T-helper 2 cell treated with Interferon-gamma antibody and Interleukin-4, amounts not matched to agents 5 μg/mL and 100 μg/mL, for 36 hours (primary cell): ENCODE results near the gene RTEL1.
"Not testable (repeated sequence)": the region's sequence is repeated elsewhere in the genome, so short reads cannot be mapped to it uniquely, and the experiment has no call there.

Experiments
- DNase-seq: peaks from one replicate; pipeline ENCODE4 v3.0.0; 2021; ENCODE audit warnings: low spot score
- H3K27ac Mint-ChIP-seq: one replicate; pipeline ENCODE4 v1.8.0; 2021; ENCODE audit warnings: mild to moderate bottlenecking, mixed read lengths
- H3K27me3 Mint-ChIP-seq: one replicate; pipeline ENCODE4 v1.8.0; 2021; ENCODE audit warnings: low read depth, mixed read lengths
- H3K36me3 Mint-ChIP-seq: one replicate; pipeline ENCODE4 v1.8.0; 2021; ENCODE audit warnings: low read depth, mixed read lengths
- H3K4me1 Mint-ChIP-seq: one replicate; pipeline ENCODE4 v1.8.0; 2021; ENCODE audit warnings: low read depth, mixed read lengths
- H3K4me3 Mint-ChIP-seq: one replicate; pipeline ENCODE4 v1.8.0; 2022; ENCODE audit warnings: mild to moderate bottlenecking, moderate library complexity, mixed read lengths
- H3K9me3 Mint-ChIP-seq: one replicate; pipeline ENCODE4 v1.8.0; 2021; ENCODE audit warnings: mixed read lengths

The RTEL1 gene

DNA sequence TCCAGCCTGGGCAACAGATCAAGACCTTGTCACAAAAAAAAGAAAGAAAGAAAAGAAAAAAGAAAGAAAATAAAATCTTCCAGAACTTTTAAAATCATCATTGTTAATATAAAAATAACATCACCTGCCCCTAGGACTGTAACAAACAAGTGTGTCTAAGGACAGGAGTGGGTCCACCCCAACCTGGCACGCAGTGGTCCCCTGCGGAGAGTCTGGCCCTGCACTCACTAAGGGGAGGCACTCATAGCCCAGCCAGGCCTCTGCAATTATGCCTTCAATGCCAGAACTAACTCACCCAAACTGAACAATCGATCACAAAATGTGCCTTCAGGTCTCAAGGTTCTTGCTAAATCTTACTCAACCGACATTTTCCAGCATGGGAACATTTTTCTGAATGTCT lies 36.0 kb upstream of the RTEL1 start:
- no peaks in the 10 kb centered on the region for H3K9me3 Mint-ChIP-seq
- no peak overlapping the region for H3K27ac Mint-ChIP-seq
- peaks cover 9% of the 10 kb centered on the region for H3K4me1 Mint-ChIP-seq
- no peak for DNase-seq
- H3K27me3 Mint-ChIP-seq: no peaks in the 10 kb centered on the region
- no peak overlapping the region for H3K4me3 Mint-ChIP-seq
- peaks cover 16% of the 10 kb centered on the region for H3K36me3 Mint-ChIP-seq

DNA sequence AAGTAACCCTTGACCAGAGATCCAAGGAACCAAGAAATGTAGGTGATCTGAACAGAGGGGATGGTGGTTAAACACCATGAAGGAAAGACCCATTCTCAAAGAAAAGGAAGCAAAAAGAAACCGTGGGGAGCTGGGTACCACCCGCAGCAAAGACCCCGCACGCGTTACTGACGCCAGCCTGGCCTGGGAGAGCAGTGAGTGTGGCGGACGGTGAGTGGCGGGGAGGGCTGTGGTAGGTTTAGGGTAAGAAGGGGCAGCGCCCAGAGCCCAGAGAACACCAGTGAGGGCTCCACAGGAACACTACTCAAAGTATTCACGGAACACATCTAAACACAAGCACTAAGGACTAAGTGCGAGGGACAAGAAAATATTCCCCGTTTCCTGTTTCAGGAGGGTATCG lies 35.4 kb upstream of the RTEL1 start:
- Mint-ChIP-seq H3K27ac (no peak overlapping the region), H3K9me3 (no peaks in the 10 kb centered on the region), H3K27me3 (no peaks in the 10 kb centered on the region), H3K4me1 (peaks cover 9% of the 10 kb centered on the region), H3K36me3 (peaks cover 13% of the 10 kb centered on the region), H3K4me3 (no peak overlapping the region)
- no peak for DNase-seq

DNA sequence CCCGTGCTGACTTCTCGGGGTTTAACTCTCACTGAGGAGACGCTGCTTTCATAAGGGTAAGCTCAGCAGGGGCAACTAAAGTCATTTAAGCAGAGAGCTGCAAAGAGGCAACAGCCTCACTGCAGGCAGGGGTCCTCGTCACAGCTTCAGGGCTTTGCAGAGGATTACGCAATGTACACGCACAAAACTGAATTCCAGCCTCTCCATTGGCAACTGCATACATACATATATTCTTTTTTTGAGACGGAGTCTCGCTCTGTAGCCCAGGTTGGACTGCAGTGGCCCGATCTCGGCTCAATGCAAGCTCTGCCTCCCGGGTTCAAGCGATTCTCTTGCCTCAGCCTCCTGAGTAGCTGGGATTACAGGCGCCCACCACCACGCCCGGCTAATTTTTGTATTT lies 33.6 kb upstream of the RTEL1 start:
- Mint-ChIP-seq H3K4me1 (peaks cover 18% of the 10 kb centered on the region), H3K27me3 (no peaks in the 10 kb centered on the region), H3K36me3 (peaks cover 12% of the 10 kb centered on the region), H3K27ac (no peak overlapping the region), H3K4me3 (no peak overlapping the region), H3K9me3 (no peaks in the 10 kb centered on the region)
- DNase-seq: no peak

DNA sequence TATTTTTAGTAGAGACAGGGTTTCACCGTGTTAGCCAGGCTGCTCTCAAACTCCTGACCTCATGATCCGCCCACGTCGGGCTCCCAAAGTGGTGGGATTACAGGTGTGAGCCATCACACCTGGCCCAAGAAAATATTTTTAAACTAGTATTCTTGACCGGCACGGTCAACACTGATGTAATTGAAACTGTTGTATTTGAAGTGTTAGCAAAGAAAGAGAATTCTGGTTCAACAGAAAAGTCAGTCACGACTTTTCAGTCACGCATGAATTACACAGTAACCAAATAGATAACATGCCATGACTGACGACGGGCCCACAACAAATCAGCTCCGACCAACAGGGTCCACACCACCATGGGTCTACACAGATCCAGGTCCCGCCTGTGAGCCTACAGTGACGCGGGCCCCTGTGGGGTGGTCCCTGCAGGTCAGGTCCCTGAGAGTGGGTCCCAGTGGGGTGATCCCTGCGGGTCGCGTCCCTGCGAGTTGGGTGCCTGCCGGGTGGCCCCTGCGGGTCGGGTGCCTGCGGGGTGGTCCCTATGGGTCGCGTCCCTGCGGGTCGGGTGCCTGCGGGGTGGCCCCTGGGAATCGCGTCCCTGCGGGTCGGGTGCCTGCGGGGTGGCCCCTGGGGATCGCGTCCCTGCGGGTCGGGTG lies 32.2 kb upstream of the RTEL1 start:
- DNase-seq: no peak
- peaks cover 18% of the 10 kb centered on the region for H3K4me1 Mint-ChIP-seq

DNA sequence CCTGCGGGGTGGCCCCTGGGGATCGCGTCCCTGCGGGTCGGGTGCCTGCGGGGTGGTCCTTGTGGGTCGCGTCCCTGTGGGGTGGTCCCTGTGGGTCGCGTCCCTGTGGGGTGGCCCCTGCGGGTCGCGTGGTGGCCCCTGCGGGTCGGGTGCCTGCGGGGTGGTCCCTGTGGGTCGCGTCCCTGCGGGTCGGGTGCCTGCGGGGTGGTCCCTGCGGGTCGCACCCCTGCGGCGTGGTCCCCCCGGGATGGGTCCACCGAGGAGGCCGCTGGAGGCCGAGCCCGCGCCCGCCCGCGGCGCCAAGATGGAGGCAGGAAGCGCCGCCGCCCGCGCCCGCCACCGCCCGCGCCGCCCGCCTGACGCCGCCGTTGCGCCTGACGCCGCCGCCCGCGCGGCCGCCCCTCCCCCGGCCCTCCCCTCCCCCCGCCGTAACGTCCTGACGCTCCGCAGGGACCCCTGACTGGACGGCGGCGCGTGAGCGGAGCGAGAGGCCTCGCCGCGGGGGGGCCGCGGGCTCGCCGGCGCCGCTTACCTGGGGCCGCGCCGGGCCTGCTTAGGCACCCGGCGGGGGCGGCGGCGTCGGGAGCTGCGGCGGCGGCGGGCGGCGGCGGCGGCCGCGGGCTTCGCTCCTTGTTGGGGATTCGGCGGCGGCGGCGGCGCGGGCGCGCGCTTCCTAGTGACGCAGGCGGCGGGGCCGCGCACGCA lies 31.5 kb upstream of the RTEL1 start, which contains the start of gene GMEB2:
TSS of gene GMEB2 (minus strand) at position 678 of the 705 bp plus-strand sequence. CDS start 7,704 bp downstream, outside the sequence.
- Mint-ChIP-seq H3K4me3 (peak within 1 kb of the TSS; percentile 98), H3K9me3 (no peaks in the 10 kb centered on the region), H3K4me1 (peaks cover 18% of the 10 kb centered on the region), H3K27me3 (no peaks in the 10 kb centered on the region), H3K27ac (peak within 1 kb of the TSS; percentile 97), H3K36me3 (peaks cover 18% of the 10 kb centered on the region)
- peak; percentile 75 for DNase-seq

More for the DNA sequence above, 32.2 kb upstream of the RTEL1 start:
- H3K36me3 Mint-ChIP-seq: peaks cover 18% of the 10 kb centered on the region
- H3K27ac Mint-ChIP-seq: peak overlapping the region; percentile 83
- H3K27me3 Mint-ChIP-seq: no peaks in the 10 kb centered on the region
- no peaks in the 10 kb centered on the region for H3K9me3 Mint-ChIP-seq
- H3K4me3 Mint-ChIP-seq: peak overlapping the region; percentile 89

DNA sequence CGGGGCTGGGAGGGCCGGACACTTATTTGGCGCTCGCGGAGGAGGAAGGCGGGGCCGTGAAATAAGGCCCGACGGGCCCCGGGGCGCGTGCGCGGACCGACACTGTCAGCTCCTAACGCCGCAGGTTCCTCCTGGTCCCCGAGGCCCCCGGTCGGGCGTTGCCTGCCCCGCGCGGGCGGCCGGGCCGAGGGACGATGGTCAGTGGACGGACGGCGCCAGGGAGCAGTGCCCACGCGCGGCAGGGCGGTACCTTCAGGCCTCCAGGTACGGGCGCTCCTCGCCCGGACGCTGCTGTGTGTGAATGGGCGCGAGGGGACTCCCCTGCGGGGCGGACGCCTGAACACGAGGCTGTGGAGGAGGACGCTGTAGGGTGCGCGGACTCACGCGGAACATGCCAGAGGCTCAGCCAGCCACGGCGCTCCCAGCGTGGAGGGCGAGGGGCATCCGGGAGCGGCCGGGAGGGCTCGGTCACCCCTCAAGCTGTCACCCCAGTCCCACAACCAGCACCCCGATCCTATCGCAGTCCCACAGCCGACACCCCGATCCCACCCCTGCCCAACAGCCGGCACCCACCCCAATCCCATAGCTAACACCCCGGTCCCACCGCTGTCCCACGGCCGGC lies 30.9 kb upstream of the RTEL1 start:
- H3K36me3 Mint-ChIP-seq: peaks cover 18% of the 10 kb centered on the region

DNA sequence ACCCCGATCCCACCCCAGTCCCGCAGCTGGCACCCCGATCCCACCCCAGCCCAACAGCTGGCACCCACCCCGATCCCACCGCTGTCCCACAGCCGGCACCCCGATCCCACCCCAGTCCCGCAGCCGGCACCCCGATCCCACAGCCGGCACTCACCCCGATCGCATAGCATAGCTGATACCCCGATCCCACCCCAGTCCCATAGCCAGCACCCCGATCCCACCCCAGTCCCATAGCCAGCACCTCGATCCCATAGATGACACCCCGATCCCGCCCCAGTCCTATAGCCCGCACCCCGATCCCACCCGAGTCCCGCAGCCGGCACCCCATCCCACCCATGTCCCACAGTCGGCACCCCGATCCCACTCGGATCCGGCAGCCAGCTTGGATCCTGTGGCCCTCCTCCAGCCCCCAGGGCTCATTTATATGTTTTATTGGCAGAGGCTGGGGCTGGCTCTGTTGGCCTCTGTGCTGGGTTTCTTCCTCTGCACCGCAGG lies 30.3 kb upstream of the RTEL1 start:
- Mint-ChIP-seq H3K36me3 (peaks cover 15% of the 10 kb centered on the region), H3K27me3 (no peaks in the 10 kb centered on the region), H3K4me3 (peak overlapping the region; percentile 98), H3K4me1 (peaks cover 16% of the 10 kb centered on the region), H3K27ac (peak overlapping the region; percentile 97), H3K9me3 (no peaks in the 10 kb centered on the region)
- DNase-seq: no peak

More for the DNA sequence above, 30.9 kb upstream of the RTEL1 start:
- DNase-seq: peak; percentile 95
- no peaks in the 10 kb centered on the region for H3K9me3 Mint-ChIP-seq
- H3K27ac Mint-ChIP-seq: peak overlapping the region; percentile 97
- peak overlapping the region; percentile 98 for H3K4me3 Mint-ChIP-seq
- H3K27me3 Mint-ChIP-seq: no peaks in the 10 kb centered on the region
- H3K4me1 Mint-ChIP-seq: peaks cover 16% of the 10 kb centered on the region

DNA sequence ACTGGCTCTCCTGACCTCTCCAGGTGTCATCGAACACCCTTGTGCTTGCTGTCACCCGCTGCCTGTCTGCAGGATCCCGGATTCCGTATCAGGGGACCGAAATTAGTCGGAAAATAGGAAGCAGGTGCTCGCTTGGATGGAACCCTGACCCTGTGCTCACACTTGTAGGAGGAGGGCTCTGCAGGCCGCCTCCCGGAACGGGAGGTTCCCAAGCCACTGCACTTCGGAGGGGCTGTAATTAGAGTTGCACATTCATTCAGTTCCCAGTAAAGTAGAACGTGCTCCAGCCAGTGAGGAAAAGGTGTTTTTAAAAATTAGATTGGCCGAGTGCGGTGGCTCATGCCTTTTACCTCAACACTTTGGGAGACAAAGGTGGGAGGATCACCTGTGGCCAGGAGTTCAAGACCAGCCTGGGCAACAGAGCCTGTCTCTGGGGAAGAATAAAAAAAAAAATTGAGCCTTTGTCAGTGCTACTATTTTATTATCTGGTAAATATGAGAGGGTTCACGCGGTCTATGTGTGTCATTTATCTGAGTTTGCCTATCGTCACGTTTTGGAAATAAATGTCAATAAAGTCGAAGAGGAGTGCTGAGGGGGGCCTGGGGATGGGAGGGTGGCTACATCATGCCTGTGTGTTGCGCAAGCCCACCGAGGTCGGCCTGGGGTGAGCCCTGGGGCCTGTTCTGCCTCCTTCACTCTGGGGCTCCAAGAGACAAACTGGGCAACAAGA lies 29.7 kb upstream of the RTEL1 start:
- Mint-ChIP-seq H3K36me3 (peaks cover 14% of the 10 kb centered on the region), H3K4me1 (peaks cover 16% of the 10 kb centered on the region), H3K9me3 (no peaks in the 10 kb centered on the region), H3K27me3 (no peaks in the 10 kb centered on the region), H3K4me3 (peak overlapping the region; percentile 98), H3K27ac (peak overlapping the region; percentile 97)
- peak; percentile 69 for DNase-seq

DNA sequence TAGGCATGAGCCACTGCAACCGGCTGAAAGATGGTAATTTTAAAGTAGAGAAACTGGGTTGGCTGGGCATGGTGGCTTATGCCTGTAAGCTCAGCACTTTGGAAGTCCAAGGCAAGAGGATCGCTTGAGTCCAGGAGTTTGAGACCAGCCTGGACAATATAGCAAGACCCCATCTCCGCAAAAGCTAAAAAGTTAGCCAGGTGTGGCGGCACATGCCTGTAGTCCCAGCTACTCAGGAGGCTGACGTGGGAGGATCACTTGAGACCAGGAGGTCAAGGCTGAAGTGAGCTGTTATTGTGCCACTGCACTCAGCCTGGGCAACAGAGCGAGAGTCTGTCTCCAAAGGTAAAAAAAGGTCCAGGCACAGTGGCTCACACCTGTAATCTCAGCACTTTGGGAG lies 27.2 kb upstream of the RTEL1 start:
- DNase-seq, H3K27me3 Mint-ChIP-seq, H3K4me3 Mint-ChIP-seq, H3K27ac Mint-ChIP-seq, H3K9me3 Mint-ChIP-seq: not testable (repeated sequence)
- Mint-ChIP-seq H3K36me3 (peaks cover 12% of the 10 kb centered on the region), H3K4me1 (peaks cover 29% of the 10 kb centered on the region)

DNA sequence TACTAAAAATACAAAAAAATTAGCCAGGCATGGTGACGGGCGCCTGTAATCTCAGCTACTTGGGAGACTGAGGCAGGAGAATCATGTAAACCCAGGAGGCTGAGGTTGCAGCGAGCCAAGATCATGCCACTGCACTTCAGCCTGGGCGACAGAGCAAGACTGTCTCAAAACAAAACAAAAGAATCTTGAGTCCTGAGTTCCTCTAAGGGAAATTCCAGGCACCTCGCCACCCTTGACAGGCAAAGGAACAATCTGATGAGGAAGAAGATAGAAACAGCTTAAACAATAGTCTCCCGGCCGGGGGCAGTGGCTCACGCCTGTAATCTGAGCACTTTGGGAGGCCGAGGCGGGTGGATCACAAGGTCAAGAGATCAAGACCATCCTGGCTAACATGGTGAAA lies 26.7 kb upstream of the RTEL1 start:
- not testable (repeated sequence) for H3K27ac Mint-ChIP-seq, DNase-seq, H3K4me3 Mint-ChIP-seq, H3K27me3 Mint-ChIP-seq, H3K9me3 Mint-ChIP-seq
- Mint-ChIP-seq H3K4me1 (peaks cover 30% of the 10 kb centered on the region), H3K36me3 (peaks cover 12% of the 10 kb centered on the region)

DNA sequence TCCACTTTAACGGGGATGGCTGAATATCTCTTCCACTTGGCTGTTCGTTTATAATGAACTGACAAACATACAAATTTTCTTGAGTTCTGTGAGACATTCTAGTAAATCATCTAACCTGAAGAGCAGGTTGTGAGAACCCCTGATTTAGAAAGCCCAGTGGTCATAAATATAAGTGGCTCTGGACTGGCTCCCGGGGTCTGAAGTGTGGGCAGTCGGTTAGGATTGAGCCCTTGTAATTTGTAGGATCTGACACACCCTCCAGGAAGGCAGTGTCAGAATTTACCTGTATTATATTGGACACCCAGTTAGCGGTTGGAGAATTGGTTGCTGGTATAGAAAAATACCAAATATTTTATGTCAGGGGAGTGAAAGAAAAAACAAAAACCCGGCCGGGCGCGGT lies 24.4 kb upstream of the RTEL1 start:
- peaks cover 8% of the 10 kb centered on the region for H3K36me3 Mint-ChIP-seq
- H3K27ac Mint-ChIP-seq: peak overlapping the region; percentile 76
- DNase-seq: no peak
- no peaks in the 10 kb centered on the region for H3K27me3 Mint-ChIP-seq
- peak overlapping the region; percentile 49 for H3K4me3 Mint-ChIP-seq
- no peaks in the 10 kb centered on the region for H3K9me3 Mint-ChIP-seq
- peaks cover 34% of the 10 kb centered on the region for H3K4me1 Mint-ChIP-seq

DNA sequence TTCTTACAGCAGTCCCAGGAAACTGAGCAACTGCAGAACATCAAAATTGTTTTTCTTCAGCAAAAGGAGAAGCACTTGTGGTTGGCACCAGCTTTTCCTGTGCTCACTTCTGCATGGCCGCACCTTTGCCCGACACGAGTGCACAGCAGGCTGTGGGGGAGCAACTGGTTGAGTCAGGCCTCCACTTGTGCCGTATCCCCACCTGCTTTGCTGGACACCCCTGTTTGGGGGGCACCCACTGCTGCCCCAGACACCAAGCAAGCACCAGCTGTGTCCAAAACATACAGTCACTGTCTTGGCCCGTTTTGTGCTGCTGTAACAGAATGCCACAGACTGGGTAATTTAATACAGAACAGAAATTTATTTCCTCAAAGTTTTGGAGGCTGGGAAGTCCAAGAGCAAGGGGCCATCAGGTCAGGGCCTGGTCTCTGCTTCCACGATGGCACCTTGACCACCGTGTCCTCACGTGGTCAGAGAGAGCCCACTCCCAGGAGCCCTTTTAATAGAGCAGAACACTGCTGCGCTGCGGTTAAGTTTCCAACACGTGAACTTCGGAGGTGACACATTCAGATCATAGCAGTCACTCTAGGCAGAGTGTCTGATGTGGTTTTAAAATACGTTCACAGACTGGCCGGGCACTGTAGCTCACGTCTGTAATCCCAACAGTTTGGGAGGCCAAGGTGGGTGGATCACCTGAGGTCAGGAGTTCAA lies 22.5 kb upstream of the RTEL1 start:
- Mint-ChIP-seq H3K27me3 (no peaks in the 10 kb centered on the region), H3K27ac (peak overlapping the region; percentile 97), H3K4me1 (peaks cover 40% of the 10 kb centered on the region), H3K4me3 (peak overlapping the region; percentile 78), H3K9me3 (no peaks in the 10 kb centered on the region), H3K36me3 (peaks cover 11% of the 10 kb centered on the region)
- peak; percentile 77 for DNase-seq
